ENCODE data around the gene MYMX.

The MYMX gene

GRCh38 chr6:44265722-44266233, 49.1 kb downstream of the MYMX start:
- DNase-seq = no peak

- no peak for DNase-seq
Observed at GRCh38 chr6:44266347-44266746, 49.6 kb downstream of the MYMX start.

GRCh38 chr6:44267252-44267651, 50.5 kb downstream of the MYMX start:
- DNase-seq = no peak
